ENCODE results near the gene OMP. TPM values are rescaled to one million over a fixed set of nuclear protein-coding genes. Genes with fewer than 3 reads are reported as not detected.

Gene OMP
- total RNA-seq, 4 donors from 2014 or later, result 1.0 to 2.1 TPM; not detected in 2

GRCh38 chr11:77112641-77113381 lies 10.2 kb downstream of the OMP start:
- Histone ChIP-seq H3K27ac (no peak overlapping the region), H3K27me3 (no peaks in the 10 kb centered on the region), H3K9me3 (no peaks in the 10 kb centered on the region), H3K4me3 (no peak overlapping the region), H3K4me1 (no peaks in the 10 kb centered on the region), H3K36me3 (no peaks in the 10 kb centered on the region)
- TF ChIP-seq, protein P1, sequence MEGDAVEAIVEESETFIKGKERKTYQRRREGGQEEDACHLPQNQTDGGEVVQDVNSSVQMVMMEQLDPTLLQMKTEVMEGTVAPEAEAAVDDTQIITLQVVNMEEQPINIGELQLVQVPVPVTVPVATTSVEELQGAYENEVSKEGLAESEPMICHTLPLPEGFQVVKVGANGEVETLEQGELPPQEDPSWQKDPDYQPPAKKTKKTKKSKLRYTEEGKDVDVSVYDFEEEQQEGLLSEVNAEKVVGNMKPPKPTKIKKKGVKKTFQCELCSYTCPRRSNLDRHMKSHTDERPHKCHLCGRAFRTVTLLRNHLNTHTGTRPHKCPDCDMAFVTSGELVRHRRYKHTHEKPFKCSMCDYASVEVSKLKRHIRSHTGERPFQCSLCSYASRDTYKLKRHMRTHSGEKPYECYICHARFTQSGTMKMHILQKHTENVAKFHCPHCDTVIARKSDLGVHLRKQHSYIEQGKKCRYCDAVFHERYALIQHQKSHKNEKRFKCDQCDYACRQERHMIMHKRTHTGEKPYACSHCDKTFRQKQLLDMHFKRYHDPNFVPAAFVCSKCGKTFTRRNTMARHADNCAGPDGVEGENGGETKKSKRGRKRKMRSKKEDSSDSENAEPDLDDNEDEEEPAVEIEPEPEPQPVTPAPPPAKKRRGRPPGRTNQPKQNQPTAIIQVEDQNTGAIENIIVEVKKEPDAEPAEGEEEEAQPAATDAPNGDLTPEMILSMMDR (IDR thresholded peaks at IDR 0.05), result no peak
- TF ChIP-seq POLR2A (IDR thresholded peaks at IDR 0.05), result no peak
- intact Hi-C loops (cut with DNase I; ENCODE audit: low total_unique reads), result no loop called here
- no peak for DNase-seq

GRCh38 chr11:77113382-77114088 lies 10.9 kb downstream of the OMP start:
- no peak for TF ChIP-seq POLR2A (IDR thresholded peaks at IDR 0.05)
- TF ChIP-seq, protein P1 (IDR thresholded peaks at IDR 0.05), result peak in 1 of 4 experiments; percentile 22
- Histone ChIP-seq H3K27ac (no peak overlapping the region), H3K36me3 (no peaks in the 10 kb centered on the region), H3K4me1 (no peaks in the 10 kb centered on the region), H3K4me3 (no peak overlapping the region), H3K9me3 (no peaks in the 10 kb centered on the region), H3K27me3 (no peaks in the 10 kb centered on the region)
- intact Hi-C loops (cut with DNase I; ENCODE audit: low total_unique reads), result no loop called here
- no peak for DNase-seq

- intact Hi-C loops (cut with DNase I; ENCODE audit: low total_unique reads), result no loop called here
- DNase-seq, result no peak
Measured at GRCh38 chr11:77114089-77114463, 11.4 kb downstream of the OMP start.

DNA sequence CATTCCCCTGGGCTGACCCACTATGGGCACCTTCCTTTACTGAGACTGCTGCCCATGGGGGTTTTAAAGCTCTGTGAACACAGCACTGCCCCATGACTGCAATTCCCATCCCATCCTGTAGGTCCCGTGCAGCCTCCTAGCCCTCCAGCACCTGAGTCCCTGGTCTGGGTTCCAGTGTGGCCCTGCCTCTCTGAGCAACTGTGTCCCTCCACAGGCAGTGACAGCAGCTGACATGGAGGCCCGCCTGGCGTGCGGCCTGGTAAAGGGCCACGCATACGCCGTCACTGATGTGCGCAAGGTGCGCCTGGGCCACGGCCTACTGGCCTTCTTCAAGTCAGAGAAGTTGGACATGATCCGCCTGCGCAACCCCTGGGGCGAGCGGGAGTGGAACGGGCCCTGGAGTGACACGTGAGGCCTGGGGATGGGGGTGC lies 12.6 kb downstream of the OMP start:
- Histone ChIP-seq H3K27ac (no peak overlapping the region), H3K9me3 (no peaks in the 10 kb centered on the region), H3K4me3 (no peak overlapping the region), H3K36me3 (no peaks in the 10 kb centered on the region), H3K27me3 (no peaks in the 10 kb centered on the region), H3K4me1 (no peaks in the 10 kb centered on the region)
- no peak for DNase-seq
- intact Hi-C loops (cut with DNase I; ENCODE audit: low total_unique reads), result no loop called here
- TF ChIP-seq, protein P1 (IDR thresholded peaks at IDR 0.05), result no peak
- no peak for TF ChIP-seq POLR2A (IDR thresholded peaks at IDR 0.05)

More at GRCh38 chr11:77114089-77114463, 11.4 kb downstream of the OMP start:
- Histone ChIP-seq H3K27me3 (no peaks in the 10 kb centered on the region), H3K36me3 (no peaks in the 10 kb centered on the region), H3K27ac (no peak overlapping the region), H3K4me3 (no peak overlapping the region), H3K4me1 (no peaks in the 10 kb centered on the region), H3K9me3 (no peaks in the 10 kb centered on the region)
- no peak for TF ChIP-seq POLR2A (IDR thresholded peaks at IDR 0.05)
- TF ChIP-seq, protein P1 (IDR thresholded peaks at IDR 0.05), result no peak

- no peaks in the 10 kb centered on the region for H3K27me3 ChIP-seq
- intact Hi-C loops (cut with DNase I; ENCODE audit: low total_unique reads), result no loop called here
- H3K9me3 ChIP-seq, result no peaks in the 10 kb centered on the region
- no peak for DNase-seq
- no peak overlapping the region for H3K4me3 ChIP-seq
- no peak overlapping the region for H3K27ac ChIP-seq
- no peak for TF ChIP-seq POLR2A (IDR thresholded peaks at IDR 0.05)
- TF ChIP-seq, protein P1 (IDR thresholded peaks at IDR 0.05), result no peak
- H3K36me3 ChIP-seq, result no peaks in the 10 kb centered on the region
- H3K4me1 ChIP-seq, result no peaks in the 10 kb centered on the region
Measured at GRCh38 chr11:77115956-77116355, 13.3 kb downstream of the OMP start.

All from uterus (tissue), 4 donors.